Measurements from ENCODE around the gene AKT1S1. TPM values are rescaled to one million over a fixed set of nuclear protein-coding genes. Genes with fewer than 3 reads are reported as not detected.

The AKT1S1 gene
- total and polyA plus RNA-seq, 2 of the 13 experiments (the other 11 are each of a cell fraction or from before 2014, with no cell fraction given) = 13.5 to 27.8 TPM

GRCh38 chr19:49866933-49867782 is 10.0 kb downstream of the AKT1S1 start, which contains the start of gene PNKP (continued):
- TF ChIP-seq AHDC1 (CRISPR knock-in tag; IDR thresholded peaks at IDR 0.05; ENCODE audit: borderline replicate concordance) (0 out of 2 replicates have a peak, but pooled peaks have one; percentile 4), ZSCAN29 (CRISPR knock-in tag; conservative IDR thresholded peaks at IDR 0.05) (peak; percentile 59; the same call in 1 of the 2 replicates), ZNF280D (CRISPR knock-in tag; IDR thresholded peaks at IDR 0.05) (no peak), GPBP1L1 (CRISPR knock-in tag; IDR thresholded peaks at IDR 0.05) (no peak), HMG20B (CRISPR knock-in tag; conservative IDR thresholded peaks at IDR 0.05) (peak; percentile 21; the same call in 1 of the 2 replicates), TEAD3 (CRISPR knock-in tag; optimal IDR thresholded peaks at IDR 0.05; ENCODE audit: borderline replicate concordance) (no peak), NRL (CRISPR knock-in tag; IDR thresholded peaks at IDR 0.05; ENCODE audit: borderline replicate concordance) (peak; percentile 86), RAD21 (CRISPR knock-in tag; IDR thresholded peaks at IDR 0.05) (peak; percentile 53; the same call in 1 of the 2 replicates), SPEN (CRISPR knock-in tag; IDR thresholded peaks at IDR 0.05; ENCODE audit: low read depth) (peak; percentile 92), MYPOP (CRISPR knock-in tag; IDR thresholded peaks at IDR 0.05) (peak; percentile 53), KLF11 (CRISPR knock-in tag; IDR thresholded peaks at IDR 0.05) (no peak), ZNF850 (CRISPR knock-in tag; conservative IDR thresholded peaks at IDR 0.05) (0 out of 2 replicates have a peak, but pooled peaks have one; percentile 17), SMAD3 (CRISPR knock-in tag; IDR thresholded peaks at IDR 0.05) (no peak; the same call in 1 of the 2 replicates), ZBTB33 (CRISPR knock-in tag; IDR thresholded peaks at IDR 0.05) (0 out of 2 replicates have a peak, but pooled peaks have one; percentile 12), TCF7 (IDR thresholded peaks at IDR 0.05; ENCODE audit: low read depth) (no peak)
